IMR-90 (cell line): ENCODE results near the gene RAB36. TPM values are rescaled to one million over a fixed set of nuclear protein-coding genes. Genes with fewer than 3 reads are reported as not detected.

Source experiments
- ATAC-seq: fragments of 200-7000 bp; cut with Tn5 transposase; 2 replicates; pipeline ENCODE4 v1.9.1; 2020; ENCODE audit warnings: low read depth, mild to moderate bottlenecking, moderate library complexity
- BruUV-seq: library from RNA; stranded (reverse); fragments of 400-500 nt; replicated peaks from 2 replicates; lab custom pipeline; 2021; lab: Mats Ljungman, UMichigan
- CTCF ChIA-PET: fragments of 300-600 bp; formaldehyde crosslinking; extraction: SDS; loops from one replicate; lab custom pipeline; 2021; ENCODE audit warnings: antibody characterized with exemption; lab: Yijun Ruan, JAX
- POLR2A ChIA-PET: fragments of 300-600 bp; sonication (Branson Sonifier 250); formaldehyde crosslinking; loops from one replicate; lab custom pipeline; 2022; ENCODE audit warnings: antibody characterized with exemption; ENCODE audit not compliant: unreplicated experiment; lab: Charles Lee
- DNase-seq: peaks from one replicate; pipeline ENCODE4 v3.0.0; 2013
- H2AFZ ChIP-seq: replicated peaks from 2 replicates; pipeline ENCODE3; 2013; ENCODE audit warnings: low read length, mild to moderate bottlenecking; ENCODE audit not compliant: poor library complexity
- H2AK5ac ChIP-seq: 2 replicates; pipeline ENCODE4 v1.6.1; 2013; ENCODE audit warnings: low read depth, low read length, inconsistent platforms
- H2AK9ac ChIP-seq: replicated peaks from 2 replicates; pipeline ENCODE3; 2013; ENCODE audit warnings: mild to moderate bottlenecking, low read depth, low read length, moderate library complexity; ENCODE audit not compliant: poor library complexity
- H2BK120ac ChIP-seq: 2 replicates; pipeline ENCODE4 v1.6.1; 2013; ENCODE audit warnings: low read depth, low read length, inconsistent platforms
- H2BK15ac ChIP-seq: 3 replicates; pipeline ENCODE4 v1.6.1; 2013; ENCODE audit warnings: low read depth, low read length, inconsistent platforms
- H2BK20ac ChIP-seq: 2 replicates; pipeline ENCODE4 v1.6.1; 2013; ENCODE audit warnings: low read depth, mild to moderate bottlenecking, inconsistent platforms, low read length, moderate library complexity
- H2BK5ac ChIP-seq: 2 replicates; pipeline ENCODE4 v1.6.1; 2013; ENCODE audit warnings: mild to moderate bottlenecking, low read depth, low read length, inconsistent platforms; ENCODE audit not compliant: poor library complexity, severe bottlenecking
- H3K14ac ChIP-seq: replicated peaks from 2 replicates; pipeline ENCODE4 v1.6.1; 2013; ENCODE audit warnings: low read depth, low read length, inconsistent platforms
- H3K18ac ChIP-seq: 2 replicates; pipeline ENCODE4 v1.6.1; 2013; ENCODE audit warnings: low read depth, low read length, control low read depth
- H3K23ac ChIP-seq: 2 replicates; pipeline ENCODE4 v1.6.1; 2013; ENCODE audit warnings: low read depth, low read length, inconsistent platforms
- H3K27ac ChIP-seq: 2 replicates; pipeline ENCODE4 v1.5.1; 2013; ENCODE audit warnings: mild to moderate bottlenecking, control low read depth, low read length; ENCODE audit not compliant: insufficient read depth
- H3K27me3 ChIP-seq: 2 replicates; pipeline ENCODE4 v1.6.1; 2013; ENCODE audit warnings: low read length; ENCODE audit not compliant: control insufficient read depth, insufficient read depth
- H3K36me3 ChIP-seq: 2 replicates; pipeline ENCODE4 v1.6.1; 2013; ENCODE audit warnings: low read length, mixed read lengths; ENCODE audit not compliant: control insufficient read depth, insufficient read depth
- H3K4ac ChIP-seq: 2 replicates; pipeline ENCODE4 v1.6.1; 2013; ENCODE audit warnings: low read depth, low read length, inconsistent platforms
- H3K4me1 ChIP-seq: 2 replicates; pipeline ENCODE4 v1.6.1; 2013; ENCODE audit warnings: low read length, mixed read lengths; ENCODE audit not compliant: control insufficient read depth, insufficient read depth
- H3K4me2 ChIP-seq: 2 replicates; pipeline ENCODE4 v1.6.1; 2013; ENCODE audit warnings: low read depth, mild to moderate bottlenecking, control low read depth, low read length, moderate library complexity
- H3K4me3 ChIP-seq: 2 replicates; pipeline ENCODE4 v1.5.1; 2013; ENCODE audit warnings: low read depth, mild to moderate bottlenecking, control low read depth, low read length, moderate library complexity; ENCODE audit not compliant: insufficient read depth
- H3K56ac ChIP-seq: 2 replicates; pipeline ENCODE4 v1.6.1; 2013; ENCODE audit warnings: low read length, inconsistent platforms; ENCODE audit not compliant: insufficient read depth; ENCODE audit errors: extremely low read depth
- H3K79me1 ChIP-seq, 2 experiments: 2 replicates each; pipeline ENCODE4 v1.6.1; 2013; ENCODE audit warnings: low read length in 2 of 2, inconsistent platforms in 1 of 2, low read depth in 1 of 2
- H3K9ac ChIP-seq: 2 replicates; pipeline ENCODE4 v1.6.1; 2013; ENCODE audit warnings: low read depth, low read length, control low read depth
- H3K9me1 ChIP-seq: 2 replicates; pipeline ENCODE4 v1.6.1; 2013; ENCODE audit warnings: low read length, inconsistent platforms; ENCODE audit not compliant: insufficient read depth
- H3K9me3 ChIP-seq: 2 replicates; pipeline ENCODE4 v1.6.1; 2013; ENCODE audit warnings: low read length; ENCODE audit not compliant: control insufficient read depth, insufficient read depth
- H4K20me1 ChIP-seq: 2 replicates; pipeline ENCODE4 v1.6.1; 2013; ENCODE audit warnings: low read length, inconsistent platforms; ENCODE audit not compliant: insufficient read depth
- H4K5ac ChIP-seq: 2 replicates; pipeline ENCODE4 v1.6.1; 2013; ENCODE audit warnings: mild to moderate bottlenecking, low read depth, low read length, control low read depth
- H4K8ac ChIP-seq, 2 experiments: 2 replicates each; pipeline ENCODE4 v1.6.1; 2013; ENCODE audit warnings: low read depth in 2 of 2, low read length in 2 of 2, control low read depth in 1 of 2, inconsistent platforms in 1 of 2
- H4K91ac ChIP-seq: 2 replicates; pipeline ENCODE4 v1.6.1; 2013; ENCODE audit warnings: low read depth, low read length, inconsistent platforms; ENCODE audit not compliant: insufficient read depth
- CEBPB ChIP-seq: IDR thresholded peaks from 2 replicates; pipeline ENCODE4 v1.6.1; 2012; ENCODE audit warnings: low read depth, low read length, improper control_type of control experiment
- CTCF ChIP-seq: conservative IDR thresholded peaks from 2 replicates; pipeline ENCODE4 v1.5.1; 2012; ENCODE audit warnings: mild to moderate bottlenecking, low read depth, low read length, improper control_type of control experiment
- MXI1 ChIP-seq: IDR thresholded peaks from 2 replicates; pipeline ENCODE4 v1.6.1; 2012; ENCODE audit warnings: low read depth, mild to moderate bottlenecking, low read length, moderate library complexity, borderline replicate concordance
- POLR2A ChIP-seq: IDR thresholded peaks from 2 replicates; pipeline ENCODE4 v1.6.1; 2012; ENCODE audit warnings: mild to moderate bottlenecking, low read depth, low read length
- RAD21 ChIP-seq: IDR thresholded peaks from 2 replicates; pipeline ENCODE4 v1.6.1; 2012; ENCODE audit warnings: low read length, improper control_type of control experiment
- SMC3 ChIP-seq: fragments of 150-350 bp; IDR thresholded peaks from 2 replicates; pipeline ENCODE4 v1.6.1; 2016; ENCODE audit warnings: low read depth, mild to moderate bottlenecking, antibody characterized with exemption, low read length, moderate library complexity
- WGBS, 2 experiments: methylation state at CpG; one replicate each; pipeline versions ENCODE4 v1.1.5 to v1.1.7; 2013; ENCODE audit warnings: missing lambda C conversion rate in 2 of 2; ENCODE audit not compliant: insufficient read length in 1 of 2; ENCODE audit errors: extremely low coverage in 2 of 2; 5-methylcytosine and 5-hydroxymethylcytosine counted together
- dilution Hi-C: fragments of 300-500 bp; cut with HindIII; formaldehyde crosslinking; loops from one replicate; pipeline ENCODE4 v1.14.3; 2018; ENCODE audit warnings: low sequenced_read_pairs; ENCODE audit not compliant: unreplicated experiment
- in situ Hi-C: fragments of 300-500 bp; cut with MboI; formaldehyde crosslinking; loops from 3 replicates; pipeline ENCODE4 v1.14.3; 2019; ENCODE audit warnings: low sequenced_read_pairs, inconsistent platforms, mixed read lengths
- intact Hi-C: fragments of 100-400 bp; cut with micrococcal nuclease; formaldehyde crosslinking; loops from 2 replicates; pipeline ENCODE4 v1.10.0; 2022
- polyA plus RNA-seq, 3 experiments: library from polyadenylated mRNA; depleted of rRNA; stranded (reverse); fragments of >200 nt; gene quantifications; 2 replicates each; pipeline ENCODE4 v1.2.3, GENCODE V29; 2012; ENCODE audit warnings: low replicate concordance in 1 of 3
- total RNA-seq: library from RNA; depleted of rRNA; stranded (reverse); fragments of >200 nt; gene quantifications from 2 replicates; pipeline ENCODE4 v1.2.3, GENCODE V29; 2012

Gene RAB36
- total and polyA plus RNA-seq, 2 of the 4 experiments (the other 2 are of a cell fraction) = 3.6 to 4.0 TPM

- H3K18ac ChIP-seq = no peak overlapping the region
- H2BK5ac ChIP-seq = no peak overlapping the region
- no peak overlapping the region for H3K56ac ChIP-seq
- no peak overlapping the region for H2BK15ac ChIP-seq
- peaks cover 11% of the 10 kb centered on the region for H3K9me3 ChIP-seq
- H2AK5ac ChIP-seq = no peak overlapping the region
- BruUV-seq = no TSS peak
- no peak overlapping the region for H4K91ac ChIP-seq
- 0 out of 4 replicates have a peak overlapping the region, but pooled peaks of 1 of the 2 experiments have one; percentile 11 for H4K8ac ChIP-seq
- peaks cover 22% of the 10 kb centered on the region for H4K20me1 ChIP-seq
- no peak overlapping the region for H2BK20ac ChIP-seq
- DNase-seq (peak; percentile 38), ATAC-seq (peak; percentile 53)
- peak overlapping the region; percentile 41 for H2AFZ ChIP-seq
- CTCF ChIA-PET = interaction anchor here (0.6 to 4.4 kb wide), 4 partner anchors 80 to 112 kb away, joined by 4 to 27 read pairs (median 12); no protein-coding TSS in a partner anchor
- peak; percentile 99 for TF ChIP-seq RAD21
- no peak for TF ChIP-seq CEBPB
- 0 out of 2 replicates have a peak, but pooled peaks have one; percentile 46 for TF ChIP-seq POLR2A
- no peak for TF ChIP-seq MXI1
- TF ChIP-seq SMC3 = peak; percentile 99
- peak; percentile 96 for TF ChIP-seq CTCF
- H3K4me3 ChIP-seq = no peak overlapping the region
- no peak overlapping the region for H4K5ac ChIP-seq
- no peaks in the 10 kb centered on the region for H3K27me3 ChIP-seq
- peaks cover 27% of the 10 kb centered on the region for H3K4me1 ChIP-seq
- peaks cover 14% of the 10 kb centered on the region for H3K9me1 ChIP-seq
- no peak overlapping the region for H3K23ac ChIP-seq
- intact Hi-C loops (loop anchor here (1.0 to 2.0 kb wide), 2 partner anchors 104 to 208 kb away; no protein-coding TSS in a partner anchor), dilution Hi-C loops (no loop called here), in situ Hi-C loops (loop anchor here (5.0 to 10.0 kb wide), 2 partner anchors 99 to 216 kb away; no protein-coding TSS in a partner anchor)
- POLR2A ChIA-PET = no interaction called here
- no peak overlapping the region for H2BK120ac ChIP-seq
- no peak overlapping the region for H3K9ac ChIP-seq
- H3K4me2 ChIP-seq = no peak overlapping the region
- no peak overlapping the region for H3K14ac ChIP-seq
- peak overlapping the region; percentile 73 for H2AK9ac ChIP-seq
- WGBS, 2 experiments = 40% methylated on average over 2 of the region's 9 CpGs; no CpG with 5 or more reads in 1 of the 2 experiments
- H3K27ac ChIP-seq = no peak overlapping the region
- no peak overlapping the region for H3K4ac ChIP-seq
- H3K79me1 ChIP-seq = peaks cover 16 to 30% of the 10 kb centered on the region in 2 experiments
- H3K36me3 ChIP-seq = peaks cover 6% of the 10 kb centered on the region; the same call in 1 of the 2 replicates
These were observed 33.4 kb downstream of the RAB36 start for GRCh38 chr22:23178512-23179254.
